Ovary (tissue), 9 donors: Measurements from ENCODE around the gene SHMT2. TPM values are rescaled to one million over a fixed set of nuclear protein-coding genes. Genes with fewer than 3 reads are reported as not detected.

Source experiments
- DNase-seq, 5 donors: peaks; one replicate each; pipeline ENCODE4 v3.0.0-alpha.2; 2019 to 2020
- H3K27ac ChIP-seq, 2 donors: fragments of 200-600 bp; one replicate each; pipeline versions ENCODE4 v1.5.1 to v1.8.0; 2019 to 2022
- H3K27me3 ChIP-seq: fragments of 200-600 bp; one replicate; pipeline ENCODE4 v1.8.0; 2022
- H3K36me3 ChIP-seq: fragments of 200-600 bp; sonication (generic); one replicate; pipeline ENCODE4 v1.5.1; 2019
- H3K4me1 ChIP-seq: one replicate; pipeline ENCODE4 v1.8.1; 2013; ENCODE audit warnings: mild to moderate bottlenecking, moderate library complexity; ENCODE audit not compliant: insufficient read depth
- H3K4me3 ChIP-seq: fragments of 200-600 bp; sonication (generic); one replicate; pipeline ENCODE4 v1.5.1; 2017
- H3K9me3 ChIP-seq, 2 donors: fragments of 200-600 bp in 1 of 2; sonication (generic) in 1 of 2; one replicate each; pipeline versions ENCODE4 v1.5.1 to v1.8.1; 2013 to 2019; ENCODE audit warnings: mild to moderate bottlenecking in 1 of 2, moderate library complexity in 1 of 2
- CTCF ChIP-seq, 3 donors: fragments of 450-650 bp in 2 of 3; fragments of 200-600 bp in 1 of 3; IDR thresholded peaks; one replicate each; pipeline versions ENCODE4 v1.5.1 to v1.8.0; 2016 to 2022; ENCODE audit warnings: antibody characterized with exemption in 3 of 3, mild to moderate bottlenecking in 1 of 3
- EP300 ChIP-seq: sonication (generic); formaldehyde crosslinking; IDR thresholded peaks from one replicate; pipeline ENCODE4 v1.6.1; 2017; ENCODE audit warnings: antibody characterized with exemption
- POLR2A ChIP-seq: fragments of 450-650 bp; IDR thresholded peaks from one replicate; pipeline ENCODE4 v1.6.1; 2017; ENCODE audit warnings: antibody characterized with exemption, mild to moderate bottlenecking, moderate library complexity
- WGBS, 3 donors: extraction: QIAGEN DNeasy Blood & Tissue Kit in 1 of 3; methylation state at CpG; one replicate each; pipeline versions ENCODE4 v1.1.5 to v1.1.7; 2013 to 2017; 5-methylcytosine and 5-hydroxymethylcytosine counted together
- intact Hi-C, 4 donors: fragments of 100-400 bp; cut with DNase I; formaldehyde crosslinking; loops; one replicate each; pipeline versions ENCODE4 v1.11.0 to v1.15.1; 2022 to 2023
- polyA plus RNA-seq, 2 donors: library from polyadenylated mRNA; stranded (reverse); fragments of 200-250 nt in 1 of 2; fragments of 350-450 nt in 1 of 2; fragmentation: Illumina TruSeq in 1 of 2; extraction: RNeasy Lipid Tissue Mini Kit (QIAGEN cat#74804) in 1 of 2; gene quantifications; one replicate each; pipeline ENCODE4 v1.2.3, GENCODE V29; 2013 to 2014
- total RNA-seq, 7 donors: library from RNA; depleted of rRNA in 2 of 7; stranded (reverse); fragments of >200 nt in 2 of 7; fragmentation: NEBNext Ultra II Directional in 3 of 7; extraction: Animal tissue kit (Norgen Biotek cat#: 25700) in 3 of 7; gene quantifications; one replicate each; pipeline versions ENCODE4 v1.1.0 to v1.2.4, GENCODE V29; 2016 to 2023
- donor health status: DM: no; HTN: no; CAD: no; lungs with moderate emphysema.
- donor health status: DM: no; HTN: no; CAD: no.
- donor health status: Bipolar disorder and iron deficiency.
- donor health status: DM: yes; HTN: yes; CAD: no.
- donor health status: DM: no; HTN: no; CAD: no.
- donor health status: DM: yes; HTN: yes; CAD: no.

SHMT2 gene
- total and polyA plus RNA-seq, 9 donors: 23.0 to 185 (median 42.0) TPM

GRCh38 chr12:57219205-57219992, 10.1 kb upstream of the SHMT2 start:
- Histone ChIP-seq H3K9me3 (no peaks in the 10 kb centered on the region), H3K27ac (no peak overlapping the region), H3K36me3 (no peaks in the 10 kb centered on the region), H3K4me3 (no peak overlapping the region), H3K4me1 (peaks cover 8% of the 10 kb centered on the region), H3K27me3 (peaks cover 17% of the 10 kb centered on the region)
- 64 to 73% (median 67%) methylated on average over 14 of the region's 14 CpGs for WGBS, 3 donors
- TF ChIP-seq EP300: no peak
- TF ChIP-seq CTCF (IDR thresholded peaks at IDR 0.05): no peak
- no peak for TF ChIP-seq POLR2A
- intact Hi-C loops: no loop called here
- no peak for DNase-seq

- Histone ChIP-seq H3K27ac (no peak overlapping the region), H3K4me1 (peaks cover 8% of the 10 kb centered on the region), H3K27me3 (peaks cover 20% of the 10 kb centered on the region), H3K36me3 (no peaks in the 10 kb centered on the region), H3K9me3 (no peaks in the 10 kb centered on the region), H3K4me3 (no peak overlapping the region)
- DNase-seq: no peak
- intact Hi-C loops: no loop called here
- TF ChIP-seq EP300 (no peak), CTCF (IDR thresholded peaks at IDR 0.05) (no peak), POLR2A (no peak)
- WGBS, 3 donors: 4 to 7% (median 6%) methylated on average over 36 to 38 of the region's 38 CpGs
Measured at GRCh38 chr12:57219993-57220754, 9.3 kb upstream of the SHMT2 start.

- Histone ChIP-seq H3K36me3 (no peaks in the 10 kb centered on the region), H3K27me3 (peaks cover 20% of the 10 kb centered on the region), H3K4me1 (peaks cover 8% of the 10 kb centered on the region), H3K9me3 (no peaks in the 10 kb centered on the region), H3K27ac (no peak overlapping the region), H3K4me3 (no peak overlapping the region)
- TF ChIP-seq EP300 (no peak), POLR2A (no peak), CTCF (IDR thresholded peaks at IDR 0.05) (no peak)
- intact Hi-C loops: no loop called here
- WGBS, 3 donors: 72 to 88% (median 86%) methylated on average over 1 of the region's 1 CpG
- DNase-seq: no peak
Measured at GRCh38 chr12:57220770-57221168, 8.7 kb upstream of the SHMT2 start.

GRCh38 chr12:57221169-57221917, 8.2 kb upstream of the SHMT2 start:
- H3K27me3 ChIP-seq: peaks cover 20% of the 10 kb centered on the region
- intact Hi-C loops: no loop called here
- H3K4me3 ChIP-seq: no peak overlapping the region
- H3K9me3 ChIP-seq: no peaks in the 10 kb centered on the region
- no peaks in the 10 kb centered on the region for H3K36me3 ChIP-seq
- no peak for DNase-seq
- WGBS, 3 donors: 14 to 30% (median 22%) methylated on average over 23 to 24 of the region's 24 CpGs
- peaks cover 8% of the 10 kb centered on the region for H3K4me1 ChIP-seq
- TF ChIP-seq CTCF (IDR thresholded peaks at IDR 0.05): no peak
- no peak for TF ChIP-seq POLR2A
- no peak for TF ChIP-seq EP300
- no peak overlapping the region for H3K27ac ChIP-seq
